A673 (cell line): Measurements from ENCODE around the gene SCARB1. TPM values are rescaled to one million over a fixed set of nuclear protein-coding genes. Genes with fewer than 3 reads are reported as not detected.

ENCODE experiments used
- BruUV-seq: library from RNA; stranded (reverse); fragments of 400-500 nt; replicated peaks from 2 replicates; lab custom pipeline; 2021; lab: Mats Ljungman, UMichigan
- CTCF ChIA-PET: fragments of 300-600 bp; sonication (Branson Sonifier 250); formaldehyde crosslinking; loops from one replicate; lab custom pipeline; 2022; ENCODE audit warnings: antibody characterized with exemption; lab: Charles Lee
- POLR2A ChIA-PET: fragments of 300-600 bp; sonication (Branson Sonifier 250); formaldehyde crosslinking; loops from one replicate; lab custom pipeline; 2022; ENCODE audit warnings: antibody characterized with exemption; ENCODE audit not compliant: low non-redundant PET; lab: Charles Lee
- DNase-seq: peaks from one replicate; pipeline ENCODE4 v3.0.0-alpha.2; 2015; ENCODE audit warnings: low spot score
- H3K27ac ChIP-seq: fragments of 200-600 bp; sonication (generic); 2 replicates; pipeline ENCODE4 v1.5.1; 2016; ENCODE audit warnings: mixed run types, low read depth, mild to moderate bottlenecking, mixed read lengths, antibody characterized with exemption, low read length; ENCODE audit not compliant: poor library complexity, severe bottlenecking
- H3K27me3 ChIP-seq: fragments of 200-600 bp; sonication (generic); replicated peaks from 2 replicates; pipeline ENCODE4 v1.6.1; 2017; ENCODE audit warnings: mixed run types, low read depth, mild to moderate bottlenecking, mixed read lengths, antibody characterized with exemption, low read length; ENCODE audit not compliant: insufficient read depth, poor library complexity
- H3K36me3 ChIP-seq: fragments of 200-600 bp; sonication (generic); 2 replicates; pipeline ENCODE4 v1.6.1; 2016; ENCODE audit warnings: mixed run types, mild to moderate bottlenecking, mixed read lengths, antibody characterized with exemption, low read length; ENCODE audit not compliant: insufficient read depth, poor library complexity, severe bottlenecking
- H3K4me1 ChIP-seq: fragments of 200-600 bp; sonication (generic); 2 replicates; pipeline ENCODE4 v1.6.1; 2017; ENCODE audit warnings: mixed run types, mild to moderate bottlenecking, mixed read lengths, antibody characterized with exemption, low read length; ENCODE audit not compliant: insufficient read depth, poor library complexity, severe bottlenecking
- H3K4me3 ChIP-seq: fragments of 200-600 bp; sonication (generic); 2 replicates; pipeline ENCODE4 v1.5.1; 2016; ENCODE audit warnings: low read depth, mixed run types, mild to moderate bottlenecking, mixed read lengths, low read length; ENCODE audit not compliant: poor library complexity, severe bottlenecking
- H3K9me3 ChIP-seq: fragments of 200-600 bp; sonication (generic); 2 replicates; pipeline ENCODE4 v1.6.1; 2016; ENCODE audit warnings: mixed run types, low read depth, mild to moderate bottlenecking, mixed read lengths, antibody characterized with exemption, low read length; ENCODE audit not compliant: poor library complexity, severe bottlenecking
- CTCF ChIP-seq: fragments of 300-800, 200-600 bp; sonication (generic); conservative IDR thresholded peaks from 2 replicates; pipeline ENCODE4 v1.5.1; 2017; ENCODE audit warnings: low read depth, mild to moderate bottlenecking, antibody characterized with exemption, low read length, moderate library complexity, mixed read lengths
- EZH2 ChIP-seq: fragments of 200-600 bp; sonication (generic); IDR thresholded peaks from 2 replicates; pipeline ENCODE4 v1.6.1; 2017; ENCODE audit warnings: borderline replicate concordance, low read depth, mild to moderate bottlenecking, mixed read lengths, antibody characterized with exemption, low read length; ENCODE audit not compliant: poor library complexity, severe bottlenecking
- intact Hi-C: fragments of 100-400 bp; cut with micrococcal nuclease; formaldehyde crosslinking; loops from one replicate; pipeline ENCODE4 v1.10.0; 2022; ENCODE audit not compliant: unreplicated experiment
- total RNA-seq: library from RNA; stranded (reverse); gene quantifications from 2 replicates; pipeline ENCODE4 v1.2.3, GENCODE V29; 2021

Gene SCARB1
- total RNA-seq, 1 experiment from 2014 or later = 74.6 TPM

DNA sequence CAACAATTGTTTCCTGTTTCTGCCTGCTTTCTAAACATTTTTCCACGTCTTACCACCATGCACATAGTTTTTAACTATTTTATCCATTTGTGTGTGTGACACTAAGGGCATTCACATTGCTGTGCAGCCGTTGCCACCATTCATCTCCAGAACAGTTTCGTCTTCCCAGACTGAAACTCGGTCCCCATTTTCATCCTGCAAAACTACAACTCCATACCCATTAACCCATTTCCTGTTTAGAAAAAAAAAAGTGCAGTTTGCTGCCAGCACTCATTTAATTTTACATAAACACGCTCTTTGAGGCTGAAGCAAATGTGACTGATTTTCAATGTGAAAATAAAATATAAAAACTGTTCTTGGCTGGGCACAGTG is 35.2 kb upstream of the SCARB1 start:
- CTCF ChIA-PET = interaction anchor here (0.7 kb wide), 1 partner anchor 444 kb away, joined by 5 read pairs; no protein-coding TSS in a partner anchor
- H3K27me3 ChIP-seq = no peaks in the 10 kb centered on the region
- TF ChIP-seq EZH2 (no peak), CTCF (no peak)

GRCh38 chr12:124898200-124898922 is 34.7 kb upstream of the SCARB1 start:
- peaks cover 9% of the 10 kb centered on the region for H3K4me1 ChIP-seq
- H3K27me3 ChIP-seq = no peaks in the 10 kb centered on the region
- peak overlapping the region; percentile 46 for H3K4me3 ChIP-seq
- POLR2A ChIA-PET = no interaction called here
- TF ChIP-seq EZH2 (no peak), CTCF (peak; percentile 92)
- peak overlapping the region; percentile 37 for H3K27ac ChIP-seq
- CTCF ChIA-PET = no interaction called here
- H3K9me3 ChIP-seq = no peaks in the 10 kb centered on the region
- no TSS peak for BruUV-seq
- intact Hi-C loops = no loop called here
- no peaks in the 10 kb centered on the region for H3K36me3 ChIP-seq
- peak; percentile 85 for DNase-seq

More for the DNA sequence above, 35.2 kb upstream of the SCARB1 start:
- DNase-seq = peak; percentile 46
- H3K36me3 ChIP-seq = no peaks in the 10 kb centered on the region
- intact Hi-C loops = no loop called here
- H3K4me1 ChIP-seq = peaks cover 9% of the 10 kb centered on the region
- peak overlapping the region; percentile 46 for H3K4me3 ChIP-seq
- POLR2A ChIA-PET = no interaction called here
- peak overlapping the region; percentile 37 for H3K27ac ChIP-seq
- no peaks in the 10 kb centered on the region for H3K9me3 ChIP-seq
- no TSS peak for BruUV-seq

DNA sequence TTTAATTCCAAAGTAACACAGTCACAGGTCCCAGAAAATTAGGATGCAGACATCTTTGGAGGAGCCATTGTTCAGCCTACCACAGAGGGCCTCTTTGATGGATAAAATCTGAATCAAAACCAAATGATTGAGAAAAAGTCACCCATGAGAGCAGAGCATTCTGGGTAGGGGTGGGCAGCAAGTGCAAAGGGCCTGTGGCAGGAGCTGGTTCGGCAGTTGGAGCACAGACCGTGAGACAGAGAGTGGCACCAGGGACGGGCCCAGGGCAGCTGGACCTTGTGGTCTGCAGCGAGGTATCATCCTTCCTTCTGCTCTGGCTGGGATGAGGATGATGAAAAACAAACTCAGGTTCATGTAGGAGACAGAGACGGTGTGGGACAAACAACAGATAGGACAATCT is 32.8 kb upstream of the SCARB1 start:
- POLR2A ChIA-PET = no interaction called here

More for the DNA sequence above, 32.8 kb upstream of the SCARB1 start:
- BruUV-seq = no TSS peak
- no peak for DNase-seq
- Histone ChIP-seq H3K4me3 (no peak overlapping the region), H3K4me1 (peaks cover 9% of the 10 kb centered on the region), H3K27ac (no peak overlapping the region), H3K27me3 (no peaks in the 10 kb centered on the region), H3K9me3 (no peaks in the 10 kb centered on the region), H3K36me3 (no peaks in the 10 kb centered on the region)
- CTCF ChIA-PET = no interaction called here
- no peak for TF ChIP-seq EZH2
- TF ChIP-seq CTCF = no peak
- intact Hi-C loops = no loop called here
